ENCODE measurements around the gene STARD10. TPM values are rescaled to one million over a fixed set of nuclear protein-coding genes. Genes with fewer than 3 reads are reported as not detected.
"Not testable (repeated sequence)": the region's sequence is repeated elsewhere in the genome, so short reads cannot be mapped to it uniquely, and the experiment has no call there.

Gene STARD10
- total RNA-seq, 1 donor from 2014 or later = 10.1 TPM

GRCh38 chr11:72808331-72808798 is 14.5 kb upstream of the STARD10 start:
- intact Hi-C loops (cut with micrococcal nuclease) = no loop called here

DNA sequence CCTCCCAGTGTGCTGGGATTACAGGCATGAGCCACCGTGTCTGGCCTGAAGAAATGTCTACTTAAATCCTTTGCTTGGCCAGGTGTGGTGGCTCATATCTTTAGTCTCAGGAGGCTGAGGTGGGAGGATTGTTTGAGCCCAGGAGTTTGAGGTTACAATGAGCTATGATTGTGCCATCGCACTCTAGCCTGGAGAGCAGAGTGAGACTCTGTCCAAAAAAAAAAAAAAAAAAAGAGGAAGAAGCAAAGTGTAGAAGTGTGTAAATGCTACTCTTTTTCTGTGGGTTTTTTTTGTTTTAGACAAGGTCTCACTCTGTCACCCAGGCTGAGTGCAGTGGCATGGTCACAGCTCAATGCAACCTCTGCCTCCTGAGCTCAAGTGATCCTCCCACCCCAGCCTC is 13.9 kb upstream of the STARD10 start:
- intact Hi-C loops (cut with micrococcal nuclease) = no loop called here

- intact Hi-C loops (cut with micrococcal nuclease) = no loop called here
Observed at GRCh38 chr11:72807021-72807693, 13.3 kb upstream of the STARD10 start.

- intact Hi-C loops (cut with micrococcal nuclease) = not testable (repeated sequence)
Observed at GRCh38 chr11:72806378-72806777, 12.5 kb upstream of the STARD10 start.

- intact Hi-C loops (cut with micrococcal nuclease) = no loop called here
Observed at GRCh38 chr11:72805216-72805615, 11.4 kb upstream of the STARD10 start.

DNA sequence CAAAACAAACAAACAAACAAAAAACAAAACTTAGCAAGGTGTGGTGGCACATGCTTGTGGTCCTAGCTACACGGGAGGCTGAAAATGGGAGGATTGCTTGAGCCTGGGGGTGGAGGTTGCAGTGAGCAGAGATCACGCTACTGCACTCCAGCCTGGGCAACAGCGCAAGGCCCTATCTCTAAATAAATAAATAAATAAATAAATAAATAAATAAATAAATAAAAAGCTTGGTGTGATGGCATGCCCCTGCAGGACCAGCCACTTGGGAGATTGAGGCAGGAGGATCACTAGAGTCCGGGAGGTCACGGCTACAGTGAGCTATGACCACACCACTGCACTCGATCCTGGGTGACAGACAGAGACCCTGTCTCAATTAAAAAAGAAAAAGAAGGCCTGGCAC is 9.0 kb upstream of the STARD10 start:
- intact Hi-C loops (cut with micrococcal nuclease) = no loop called here

- intact Hi-C loops (cut with micrococcal nuclease) = no loop called here
Observed at GRCh38 chr11:72799441-72799840, 5.6 kb upstream of the STARD10 start.

DNA sequence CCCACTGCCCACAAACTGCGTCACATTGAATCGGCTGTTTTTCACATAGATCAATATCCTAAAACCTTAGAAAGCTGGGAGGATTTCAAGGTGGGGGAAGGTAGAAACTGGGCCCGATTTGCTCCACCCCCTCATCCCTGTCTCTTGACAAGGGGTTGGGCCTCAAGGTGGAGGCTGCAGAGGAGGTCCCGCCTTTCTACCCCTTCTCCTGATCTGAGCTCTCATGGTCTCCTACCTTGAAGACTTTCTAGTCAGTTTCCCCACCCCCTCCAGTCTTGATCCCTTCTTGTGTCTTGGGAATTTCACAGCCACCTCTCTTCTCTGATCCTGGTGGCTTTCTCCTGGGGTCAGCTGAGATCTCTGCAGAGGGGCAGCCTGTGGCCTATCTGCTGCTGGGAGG is 4.5 kb upstream of the STARD10 start:
- intact Hi-C loops (cut with micrococcal nuclease) = no loop called here

DNA sequence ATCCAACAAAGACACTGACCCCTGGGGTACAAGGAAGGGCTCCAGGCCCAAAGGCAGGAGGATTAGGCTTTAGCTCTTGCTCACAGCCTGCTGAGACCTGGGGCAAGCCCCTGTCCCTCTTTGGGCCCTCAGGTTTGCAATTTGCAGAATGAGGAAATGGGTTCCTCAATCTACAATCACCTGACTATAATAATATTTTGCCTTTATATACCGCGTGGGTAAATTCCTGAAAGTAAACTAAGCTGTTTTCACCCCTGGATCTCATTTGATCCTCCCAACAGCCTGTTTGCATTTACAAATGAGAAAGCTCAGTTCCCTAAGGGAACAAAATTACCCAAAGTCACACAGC is 797 bp downstream of the STARD10 start:
- intact Hi-C loops (cut with micrococcal nuclease) = loop anchor here (1.0 to 5.0 kb wide), 4 partner anchors 21 to 804 kb away; partner anchors contain the start of genes ATG16L2, FAM168A and INPPL1

DNA sequence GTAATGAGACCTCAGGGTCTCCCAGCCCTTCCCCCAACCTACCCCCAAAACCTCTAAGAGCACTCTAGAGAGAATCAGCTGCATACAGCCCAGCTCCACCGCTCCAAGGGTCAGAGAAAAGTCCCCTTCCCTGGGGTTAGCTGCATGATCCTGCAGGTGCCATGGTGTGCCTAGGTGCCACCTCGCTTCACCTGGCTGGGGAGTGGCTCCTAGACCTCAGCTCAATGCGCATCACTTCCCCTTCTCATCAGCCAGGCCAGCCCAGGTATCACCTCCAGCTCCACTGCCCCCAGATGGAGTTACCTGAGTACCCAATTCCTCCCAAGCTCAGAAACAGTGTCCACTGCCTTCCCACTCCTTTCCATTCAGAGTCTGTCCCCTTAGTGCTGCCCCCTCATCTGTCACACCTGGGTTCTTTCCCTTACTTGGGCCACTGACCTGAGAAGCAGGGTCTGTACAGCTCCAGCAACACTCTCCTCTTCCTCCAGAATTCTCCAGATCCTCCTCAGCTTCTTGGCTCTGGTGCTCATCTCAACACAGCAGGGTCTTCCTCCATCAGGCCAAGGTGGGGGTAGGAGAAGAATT is 1.3 kb downstream of the STARD10 start:
- intact Hi-C loops (cut with micrococcal nuclease) = loop anchor here (1.0 to 5.0 kb wide), 4 partner anchors 22 to 805 kb away; partner anchors contain the start of genes ATG16L2, FAM168A and INPPL1

DNA sequence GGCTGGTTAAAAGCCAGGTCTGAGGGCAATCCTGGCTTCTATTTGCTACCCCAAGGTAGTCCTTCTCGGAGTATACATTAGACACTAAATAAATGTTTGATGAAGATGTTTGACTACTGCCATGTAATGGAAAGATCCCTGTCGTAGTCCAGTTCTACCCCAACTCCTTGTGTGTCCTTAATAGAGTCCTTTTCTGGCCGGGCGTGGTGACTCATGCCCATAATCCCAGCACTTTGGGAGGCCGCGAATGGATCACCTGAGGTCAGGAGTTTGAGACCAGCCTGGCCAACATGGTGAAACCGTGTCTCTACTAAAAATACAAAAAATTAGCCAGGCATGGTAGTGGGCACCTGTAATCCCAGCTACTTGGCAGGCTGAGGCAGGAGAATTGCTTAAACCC is 2.6 kb downstream of the STARD10 start:
- intact Hi-C loops (cut with micrococcal nuclease) = loop anchor here (5.0 kb wide), 2 partner anchors 569 to 806 kb away; partner anchors contain the start of genes FAM168A and INPPL1

- intact Hi-C loops (cut with micrococcal nuclease) = loop anchor here (5.0 kb wide), 2 partner anchors 567 to 808 kb away; partner anchors contain the start of genes FAM168A and INPPL1
Observed at GRCh38 chr11:72789493-72790131, 4.2 kb downstream of the STARD10 start.

DNA sequence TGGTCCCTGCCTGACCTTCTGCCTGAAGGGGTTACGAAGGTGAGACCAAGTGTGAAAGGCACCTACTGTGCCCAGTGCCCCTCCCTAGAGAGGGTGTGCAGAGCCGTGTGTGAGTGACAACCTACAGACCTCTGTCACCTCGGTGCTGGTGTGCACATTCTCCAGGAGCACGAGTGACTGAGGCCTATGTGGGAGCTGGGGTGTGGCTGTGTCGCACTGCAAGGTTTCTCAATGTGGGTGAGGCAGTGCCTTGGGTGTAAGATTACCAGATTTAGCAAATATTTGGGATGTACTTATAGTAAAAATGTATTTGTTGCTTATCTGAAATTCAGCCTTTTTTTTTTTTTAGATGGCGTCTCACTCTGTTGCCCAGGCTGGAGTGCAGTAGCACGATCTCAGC is 5.6 kb downstream of the STARD10 start:
- intact Hi-C loops (cut with micrococcal nuclease) = no loop called here

DNA sequence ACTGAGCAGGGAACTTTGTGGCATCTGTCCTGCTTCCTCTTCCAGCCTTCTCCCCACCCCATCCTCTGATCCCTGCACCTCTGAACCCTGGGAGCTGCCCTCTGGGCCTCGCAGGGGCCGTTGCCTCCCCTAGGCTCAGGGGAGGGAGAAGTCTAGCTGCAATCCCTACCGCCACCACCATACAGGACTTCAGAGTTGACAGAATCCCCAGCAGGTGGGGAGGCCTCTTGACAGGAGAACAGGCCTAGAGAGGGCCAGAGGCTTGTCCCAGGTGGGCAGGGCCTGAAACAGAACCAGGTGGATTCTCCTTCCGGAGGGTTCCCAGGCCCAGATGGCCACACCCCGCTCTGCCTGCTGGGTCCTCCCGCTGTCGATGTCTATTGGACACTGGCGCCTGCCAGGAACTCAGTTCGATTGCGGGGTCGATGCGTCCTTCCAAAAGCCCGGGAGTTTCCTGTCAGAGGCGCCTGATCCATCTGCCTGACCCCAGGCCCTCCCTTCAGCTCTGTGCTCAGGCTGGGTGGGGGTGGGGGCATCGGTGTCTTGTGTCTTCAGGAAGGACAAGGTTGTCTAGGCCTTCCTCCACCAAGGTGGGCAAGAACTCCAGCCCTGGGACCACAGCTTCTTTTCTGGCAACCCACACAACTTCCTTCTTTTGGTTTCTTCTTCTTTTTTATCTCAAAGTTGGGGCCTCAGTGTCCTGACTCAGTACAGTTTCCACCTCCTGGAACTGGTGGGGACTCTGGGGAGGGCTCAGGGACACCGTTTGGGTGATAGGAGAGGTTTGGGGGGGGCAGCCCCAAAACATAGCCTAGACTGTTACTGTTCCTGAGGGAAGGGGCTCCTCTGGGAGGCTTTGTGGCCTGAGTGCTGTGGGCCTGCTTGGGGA is 6.4 kb downstream of the STARD10 start:
- intact Hi-C loops (cut with micrococcal nuclease) = no loop called here

GRCh38 chr11:72786305-72787215 is 7.3 kb downstream of the STARD10 start:
- intact Hi-C loops (cut with micrococcal nuclease) = no loop called here

DNA sequence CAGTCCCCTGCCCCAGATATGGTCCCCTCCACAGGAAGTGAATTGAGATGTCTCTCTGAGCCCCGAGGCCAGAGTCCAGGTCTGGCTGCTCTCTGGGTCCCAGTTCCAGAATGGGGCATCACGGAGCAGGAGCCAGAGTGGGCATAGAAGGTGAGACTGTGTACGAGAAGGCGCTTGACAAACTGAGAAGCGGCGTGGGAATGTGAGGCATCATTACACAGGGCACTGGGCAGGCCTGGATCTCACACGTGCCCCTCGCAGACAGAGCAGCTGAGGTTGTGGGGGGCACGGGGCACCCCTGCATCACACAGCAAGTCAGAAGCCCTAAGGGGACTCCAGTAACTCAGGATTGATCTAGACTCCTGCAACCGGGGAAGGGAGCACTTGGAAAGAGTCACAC is 9.2 kb downstream of the STARD10 start:
- intact Hi-C loops (cut with micrococcal nuclease) = no loop called here

- intact Hi-C loops (cut with micrococcal nuclease) = no loop called here
Observed at GRCh38 chr11:72783144-72783905, 10.5 kb downstream of the STARD10 start.

DNA sequence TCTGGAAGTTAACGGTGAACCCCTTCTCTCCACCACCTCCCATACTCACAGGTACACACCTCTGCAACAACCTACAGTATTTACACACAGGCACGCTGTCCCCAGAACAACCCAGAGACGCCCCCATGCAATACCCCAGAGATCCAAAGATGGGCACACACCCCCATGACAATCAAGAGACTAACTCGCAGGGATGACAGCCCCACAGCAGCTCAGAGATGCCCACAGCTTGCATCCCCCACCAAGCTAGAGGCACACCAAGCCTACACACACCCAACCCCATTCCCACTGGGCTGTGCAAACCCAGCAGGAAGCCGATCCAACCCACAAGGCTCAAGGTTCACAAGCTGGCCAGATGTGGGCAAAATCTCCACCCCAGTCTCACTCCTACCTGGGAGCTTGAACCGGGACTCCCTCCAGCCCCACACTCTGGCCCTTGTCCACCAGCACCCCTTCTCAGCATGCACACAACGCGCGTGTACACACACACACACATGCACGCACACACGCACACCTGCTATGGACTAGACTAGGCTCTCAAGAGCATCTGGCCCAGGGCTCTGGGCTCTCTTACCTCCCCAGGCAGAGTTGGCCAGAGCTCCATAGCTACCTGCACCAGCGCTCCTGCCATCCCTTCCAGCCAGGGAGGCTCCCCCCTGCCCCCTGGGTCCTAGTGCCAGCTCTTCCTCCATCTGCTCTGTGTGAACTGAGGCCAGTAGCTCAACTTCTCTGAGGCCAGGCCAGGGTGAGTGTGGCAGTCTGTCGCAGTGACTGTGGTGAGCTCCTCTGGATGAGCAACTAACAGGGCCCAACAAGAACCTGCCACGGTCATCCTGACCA is 11.5 kb downstream of the STARD10 start:
- intact Hi-C loops (cut with micrococcal nuclease) = no loop called here
